ENCODE data around the gene NAA10.

NAA10 gene

DNA sequence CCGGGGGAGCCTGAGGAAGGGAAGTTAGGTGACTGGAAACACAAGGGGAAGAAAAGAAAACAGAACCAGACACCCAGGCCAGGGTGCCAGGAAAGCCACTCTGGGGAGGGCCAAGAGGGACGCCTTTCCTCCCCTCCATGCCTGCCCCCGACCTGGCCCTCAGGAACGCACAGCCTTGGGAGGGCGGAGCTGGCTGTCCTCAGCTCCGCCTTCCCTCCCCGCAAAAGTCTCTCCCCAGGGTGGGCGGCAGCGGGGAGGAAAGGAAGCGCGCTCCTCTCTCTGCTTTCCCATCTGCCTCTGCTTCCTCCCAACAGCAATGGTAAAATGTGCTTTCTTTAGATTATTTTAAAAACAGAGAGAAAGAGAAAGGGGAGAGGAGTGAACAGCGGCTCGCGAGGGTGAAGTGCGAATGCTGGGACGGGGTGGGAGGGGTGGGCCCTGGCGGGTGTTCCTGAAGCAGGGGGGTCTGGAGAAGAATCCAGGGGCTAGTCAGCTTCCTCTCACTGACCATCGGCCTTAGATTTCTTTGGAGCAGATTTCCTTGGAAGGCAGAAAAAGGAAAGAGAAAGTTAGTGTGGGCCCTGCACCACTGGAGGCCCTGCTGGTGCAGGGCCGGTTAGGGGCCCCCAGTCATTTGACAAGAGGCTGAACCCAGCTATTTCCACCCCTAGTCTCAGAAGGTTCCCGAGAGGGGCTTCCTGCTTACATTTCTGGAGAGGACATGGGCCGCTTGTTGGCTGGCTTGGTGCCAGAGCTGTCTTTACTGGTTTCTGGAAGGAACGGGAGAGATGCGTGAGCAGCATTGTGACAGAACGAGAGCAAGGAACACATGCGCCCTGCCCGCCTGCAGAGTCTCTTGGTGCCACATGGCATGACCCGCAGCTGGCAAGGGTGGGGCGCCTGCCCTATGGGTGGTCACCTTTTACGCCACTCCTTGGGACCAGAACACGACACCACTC lies 14.3 kb upstream of the NAA10 start:
- Mint-ChIP-seq H3K4me1 (peaks cover 10% of the 10 kb centered on the region), H3K36me3 (peaks cover 2% of the 10 kb centered on the region), H3K27me3 (no peaks in the 10 kb centered on the region), H3K9me3 (no peaks in the 10 kb centered on the region), H3K4me3 (no peak overlapping the region), H3K27ac (no peak overlapping the region)
- ATAC-seq (ENCODE audit: low read depth) (no peak), DNase-seq (ENCODE audit: low spot score in 2 of 2) (no peak)

DNA sequence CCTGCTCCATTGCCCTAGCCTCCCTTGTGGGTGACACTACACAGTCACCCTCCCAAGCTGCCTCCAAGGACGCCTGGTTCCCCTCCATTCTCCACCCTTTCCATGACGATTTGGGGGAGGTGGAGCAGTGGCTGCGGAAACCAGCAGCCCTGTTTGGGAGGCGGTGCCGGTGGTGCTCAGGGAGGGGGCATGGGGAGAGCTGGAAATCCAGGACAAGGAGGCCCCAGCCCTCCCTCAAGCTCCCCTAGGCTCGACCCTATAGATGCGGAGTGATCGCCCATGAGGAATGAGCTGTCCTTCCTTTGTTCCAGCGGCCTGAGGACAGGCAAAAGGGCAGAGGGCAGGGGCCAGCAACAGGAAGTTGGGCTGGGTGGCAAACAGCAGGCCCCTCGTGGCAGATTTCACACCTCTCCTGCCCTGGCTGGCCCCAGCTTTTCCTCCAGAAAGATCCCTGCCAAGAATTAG lies 13.2 kb upstream of the NAA10 start:
- H3K4me3 Mint-ChIP-seq = no peak overlapping the region
- H3K27ac Mint-ChIP-seq = no peak overlapping the region
- ATAC-seq (ENCODE audit: low read depth) = no peak
- H3K4me1 Mint-ChIP-seq = peaks cover 7% of the 10 kb centered on the region
- peaks cover 2% of the 10 kb centered on the region for H3K36me3 Mint-ChIP-seq
- no peaks in the 10 kb centered on the region for H3K27me3 Mint-ChIP-seq
- no peaks in the 10 kb centered on the region for H3K9me3 Mint-ChIP-seq
- no peak for DNase-seq (ENCODE audit: low spot score in 2 of 2)

DNA sequence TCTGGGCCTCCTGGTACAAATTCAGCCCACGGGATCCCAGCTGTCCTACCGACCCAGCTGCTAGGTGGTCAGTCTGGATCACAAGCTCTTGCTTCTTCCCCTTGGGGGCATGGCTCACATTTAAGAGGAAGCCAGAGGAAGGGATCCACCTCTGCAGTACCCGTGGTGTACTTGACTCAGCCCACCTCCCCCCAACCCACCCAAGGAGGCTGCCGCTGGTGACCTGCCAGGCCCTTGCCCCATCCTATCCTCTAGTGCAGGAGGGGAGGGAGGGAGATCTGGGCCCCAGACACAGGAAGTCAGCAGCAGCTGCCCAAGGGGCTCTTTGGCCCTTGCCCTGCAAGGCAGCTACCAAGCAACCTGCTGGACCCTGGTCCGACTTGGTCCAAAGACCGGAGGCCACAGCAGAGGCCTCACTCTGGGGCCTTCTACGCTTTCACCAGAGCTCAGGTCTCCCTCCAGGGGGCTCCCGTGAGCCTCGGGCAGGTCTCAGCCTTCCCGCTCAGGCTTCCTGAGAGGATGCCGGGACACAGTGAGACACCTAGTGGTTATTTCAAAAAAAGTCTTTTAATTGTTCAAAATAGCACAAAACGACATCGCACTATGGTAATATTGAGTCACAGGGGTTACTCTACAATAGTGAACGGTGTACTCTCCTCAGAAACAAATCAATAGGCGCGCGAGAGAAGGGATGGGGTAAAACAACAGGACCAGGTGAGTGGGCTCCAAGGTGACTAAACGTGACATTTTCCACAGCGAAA lies 12.4 kb upstream of the NAA10 start:
- DNase-seq (ENCODE audit: low spot score in 2 of 2) = peak; percentile 70 to 72
- H3K27ac Mint-ChIP-seq = peak overlapping the region; percentile 92
- H3K4me3 Mint-ChIP-seq = no peak overlapping the region

DNA sequence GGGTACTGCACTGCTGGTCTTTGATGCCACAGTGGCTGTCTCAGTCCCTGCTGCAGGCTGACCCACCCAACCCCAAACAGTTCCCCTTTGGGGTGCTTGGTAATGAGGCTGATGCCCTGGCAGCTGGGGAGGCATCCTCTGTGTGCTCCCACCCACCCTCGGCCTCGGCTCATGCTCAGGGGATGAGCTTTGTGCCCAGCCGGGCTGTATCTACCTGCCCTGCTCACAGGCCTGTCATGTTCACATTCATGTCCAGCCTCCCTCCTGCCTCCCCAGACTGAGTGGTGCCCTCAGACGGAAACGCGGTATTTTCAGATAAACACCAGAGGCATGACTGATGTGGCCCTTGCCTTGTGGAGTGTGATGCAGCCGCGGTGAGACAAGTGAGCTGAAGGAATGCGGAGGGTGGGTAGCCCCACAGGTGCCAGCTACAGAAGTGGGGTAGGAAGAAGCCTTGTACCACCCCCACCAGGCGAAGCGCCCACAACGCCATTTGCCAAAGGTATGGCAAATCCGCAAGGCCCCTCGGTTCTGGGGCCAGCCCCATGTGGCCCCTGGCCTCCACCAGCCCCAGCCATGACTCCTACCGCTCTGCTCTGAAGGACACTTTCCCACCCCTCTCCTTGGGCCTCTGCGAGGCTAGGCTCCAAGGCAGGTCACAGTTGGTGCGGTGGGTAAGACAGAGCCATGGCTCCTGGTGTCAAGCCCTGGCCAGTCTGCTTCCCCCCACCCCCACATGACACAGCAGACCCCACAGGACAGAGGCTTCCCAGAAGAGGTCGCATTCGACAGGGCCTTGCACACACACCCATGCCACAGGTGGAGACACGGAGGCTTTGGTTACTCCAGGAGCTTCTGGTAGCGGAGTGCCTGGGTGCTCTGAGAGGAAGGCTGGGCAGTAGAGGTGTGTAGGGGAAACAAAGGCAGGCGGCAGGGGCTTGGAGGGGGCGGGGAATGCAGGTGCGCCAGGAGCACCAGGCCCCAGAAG lies 11.4 kb upstream of the NAA10 start:
- no peak overlapping the region for H3K27ac Mint-ChIP-seq
- H3K36me3 Mint-ChIP-seq = peaks cover 2% of the 10 kb centered on the region
- no peak overlapping the region for H3K4me3 Mint-ChIP-seq
- ATAC-seq (ENCODE audit: low read depth) (no peak), DNase-seq (ENCODE audit: low spot score in 2 of 2) (no peak)
- peaks cover 7% of the 10 kb centered on the region for H3K4me1 Mint-ChIP-seq
- no peaks in the 10 kb centered on the region for H3K27me3 Mint-ChIP-seq
- H3K9me3 Mint-ChIP-seq = no peaks in the 10 kb centered on the region

More for the DNA sequence above, 12.4 kb upstream of the NAA10 start:
- peaks cover 2% of the 10 kb centered on the region for H3K36me3 Mint-ChIP-seq
- no peaks in the 10 kb centered on the region for H3K27me3 Mint-ChIP-seq
- H3K9me3 Mint-ChIP-seq = no peaks in the 10 kb centered on the region
- ATAC-seq (ENCODE audit: low read depth) = peak; percentile 86
- peaks cover 7% of the 10 kb centered on the region for H3K4me1 Mint-ChIP-seq

DNA sequence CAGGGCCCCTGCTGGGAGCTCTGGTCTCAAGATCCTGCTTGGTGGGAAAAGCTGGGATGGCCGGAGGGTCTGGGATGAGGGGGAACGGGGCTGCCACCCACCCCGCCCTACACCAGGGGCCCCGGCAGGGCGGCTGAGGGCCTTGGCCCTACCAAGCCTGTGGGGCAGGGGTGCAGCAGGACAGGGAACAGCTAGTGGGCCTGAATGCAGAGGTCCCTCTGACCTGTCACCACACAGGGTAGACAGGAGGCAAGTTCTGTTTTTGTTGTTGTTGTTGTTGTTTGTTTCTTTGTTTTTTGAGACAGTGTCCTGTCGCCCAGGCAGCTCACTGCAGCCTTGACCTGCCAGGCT lies 9.9 kb upstream of the NAA10 start:
- peak overlapping the region; percentile 62 for H3K4me3 Mint-ChIP-seq
- no peak for DNase-seq (ENCODE audit: low spot score in 2 of 2)
- peak overlapping the region; percentile 92 for H3K27ac Mint-ChIP-seq
- H3K4me1 Mint-ChIP-seq = peaks cover 7% of the 10 kb centered on the region
- no peaks in the 10 kb centered on the region for H3K27me3 Mint-ChIP-seq
- no peaks in the 10 kb centered on the region for H3K9me3 Mint-ChIP-seq
- ATAC-seq (ENCODE audit: low read depth) = peak; percentile 16
- H3K36me3 Mint-ChIP-seq = peaks cover 2% of the 10 kb centered on the region

DNA sequence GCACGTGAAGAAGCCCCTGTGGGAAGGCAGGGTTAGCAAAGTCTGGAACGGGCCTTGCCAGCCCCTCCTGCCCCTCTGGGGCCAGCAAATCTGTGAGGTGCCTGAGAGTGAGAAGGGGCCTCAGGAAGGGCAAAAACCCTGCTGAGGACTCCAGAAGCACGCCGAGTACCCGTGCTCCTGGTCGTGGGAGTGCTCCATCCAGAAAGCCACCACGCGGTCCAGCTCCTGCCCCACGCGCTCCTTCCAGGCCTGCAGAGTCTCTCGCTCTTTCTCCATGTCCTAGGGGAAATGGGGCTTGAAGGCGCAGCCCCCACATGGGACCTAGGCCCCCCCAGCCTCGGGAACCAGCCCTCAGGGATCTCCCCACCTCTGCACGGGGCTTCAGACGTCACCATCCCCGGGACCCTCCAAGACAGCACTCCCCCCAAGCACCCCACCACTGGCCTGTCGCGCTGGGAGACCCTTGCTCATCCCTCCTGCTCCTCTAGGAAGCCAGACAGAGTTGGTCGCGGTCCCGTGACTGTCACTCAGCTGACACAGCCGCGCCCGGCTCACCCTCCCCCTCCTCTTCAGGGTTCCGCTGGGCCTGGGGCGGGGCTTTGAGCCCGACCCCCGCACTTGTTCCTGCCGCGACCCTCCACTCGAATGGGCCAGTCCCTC lies 9.4 kb upstream of the NAA10 start, which contains the start of gene RENBP:
RENBP (minus strand) TSS at position 504 of the 660 bp plus-strand sequence; CDS start at position 471, 33 bp downstream.
- Mint-ChIP-seq H3K4me1 (peaks cover 7% of the 10 kb centered on the region), H3K27ac (peak within 1 kb of the TSS; percentile 92), H3K4me3 (peak within 1 kb of the TSS; percentile 87), H3K36me3 (peaks cover 2% of the 10 kb centered on the region), H3K9me3 (no peaks in the 10 kb centered on the region), H3K27me3 (no peaks in the 10 kb centered on the region)
- ATAC-seq (ENCODE audit: low read depth) (peak; percentile 72), DNase-seq (ENCODE audit: low spot score in 2 of 2) (peak in 1 of 2 donors; percentile 23)

DNA sequence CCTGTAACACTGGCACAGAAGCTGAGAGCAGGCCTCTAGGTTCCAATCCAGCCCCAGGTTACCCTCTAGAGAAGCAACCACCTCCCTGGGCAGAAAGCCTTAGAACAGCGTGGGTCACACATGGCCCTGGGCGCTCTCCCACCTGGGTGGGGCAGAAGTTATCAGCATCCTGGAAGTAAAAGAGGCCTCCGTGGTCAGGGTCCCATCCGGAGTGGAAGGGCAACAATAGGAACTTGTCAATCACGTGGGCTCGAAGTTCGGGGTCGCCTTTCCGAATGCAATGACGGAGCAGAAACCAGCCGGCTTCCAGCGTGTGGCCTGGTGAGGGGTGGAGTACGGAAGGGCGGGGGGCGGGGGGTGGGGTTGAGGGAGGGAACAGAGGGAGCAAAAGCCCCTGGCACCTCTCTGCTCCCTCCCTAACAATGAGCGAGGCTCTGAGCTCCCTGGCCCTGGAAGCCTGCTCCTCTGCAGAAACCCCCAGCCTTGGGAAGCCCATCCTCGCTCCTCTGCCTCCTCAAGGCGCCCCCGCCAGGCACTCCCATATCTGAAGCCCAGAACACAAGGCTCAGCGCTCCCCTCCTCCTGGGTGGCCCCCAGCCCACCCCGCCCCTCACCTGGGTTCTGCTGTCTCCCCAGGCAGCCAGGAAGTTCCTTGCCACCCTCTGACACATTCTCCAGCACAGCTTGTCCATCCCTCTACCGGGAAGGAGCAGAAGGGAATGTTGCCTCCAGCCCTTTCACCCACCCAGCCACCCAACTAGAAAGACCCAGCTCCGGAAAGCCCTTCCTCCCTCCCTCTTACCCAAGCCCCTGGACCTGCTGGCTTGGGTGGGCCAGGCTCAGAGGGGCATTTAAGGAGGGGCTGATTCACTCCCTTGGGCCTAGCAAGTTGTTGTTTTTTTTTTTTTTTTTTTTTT lies 6.8 kb upstream of the NAA10 start:
- DNase-seq (ENCODE audit: low spot score in 2 of 2) (no peak), ATAC-seq (ENCODE audit: low read depth) (no peak)
- Mint-ChIP-seq H3K9me3 (no peaks in the 10 kb centered on the region), H3K27me3 (no peaks in the 10 kb centered on the region), H3K4me1 (peaks cover 4% of the 10 kb centered on the region), H3K27ac (no peak overlapping the region), H3K36me3 (no peaks in the 10 kb centered on the region), H3K4me3 (peak overlapping the region; percentile 41)

DNA sequence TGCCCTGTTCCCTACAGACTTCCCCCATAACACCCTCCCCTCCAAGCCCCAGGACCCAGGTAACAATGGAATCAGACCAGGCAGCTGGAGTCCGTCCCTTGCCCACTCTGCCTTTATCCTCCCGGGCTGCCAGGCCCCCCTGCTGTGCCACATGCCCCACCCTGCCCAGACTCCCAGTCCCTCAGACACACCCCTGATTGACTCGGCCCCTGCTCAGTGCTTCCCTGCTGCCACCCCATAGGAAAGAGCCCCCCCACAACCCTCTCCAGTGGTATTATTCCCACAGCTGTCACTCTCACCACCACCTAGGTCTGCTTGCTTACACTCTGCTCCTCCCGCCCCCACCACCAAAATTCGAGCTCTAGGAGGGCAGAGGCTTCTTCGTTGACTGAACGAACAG lies 4.7 kb upstream of the NAA10 start:
- ATAC-seq (ENCODE audit: low read depth) (no peak), DNase-seq (ENCODE audit: low spot score in 2 of 2) (no peak)
- H3K27ac Mint-ChIP-seq = no peak overlapping the region
- H3K4me1 Mint-ChIP-seq = peaks cover 6% of the 10 kb centered on the region
- peak overlapping the region; percentile 32 for H3K4me3 Mint-ChIP-seq
- no peaks in the 10 kb centered on the region for H3K9me3 Mint-ChIP-seq
- H3K27me3 Mint-ChIP-seq = no peaks in the 10 kb centered on the region
- no peaks in the 10 kb centered on the region for H3K36me3 Mint-ChIP-seq

DNA sequence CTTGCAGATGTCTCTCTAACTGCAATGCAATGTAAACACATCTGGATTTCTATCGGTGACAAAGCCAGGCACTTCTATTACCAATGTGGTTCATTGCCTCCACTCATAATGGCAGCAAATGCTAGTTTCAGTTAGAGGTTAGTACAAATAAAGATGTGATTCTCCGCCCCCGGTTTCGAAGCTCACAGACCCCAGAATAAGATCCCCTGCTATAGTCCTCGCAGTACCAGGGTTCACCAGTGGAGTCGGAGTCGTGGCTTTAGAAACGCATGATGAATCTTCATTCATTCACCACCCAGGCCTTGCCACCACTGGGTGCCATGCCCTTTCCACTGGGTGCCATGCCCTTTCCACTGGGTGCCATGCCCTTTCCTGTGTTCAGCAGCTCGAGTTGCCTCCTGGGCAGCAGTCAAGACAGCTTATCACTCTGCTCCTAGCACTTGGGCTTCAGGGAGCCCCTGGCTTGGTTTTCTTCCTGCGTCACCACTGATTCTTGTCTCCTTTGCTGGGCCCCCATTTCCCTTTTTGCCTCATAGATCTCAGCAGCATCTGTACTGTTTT lies 3.5 kb upstream of the NAA10 start:
- Mint-ChIP-seq H3K4me3 (no peak overlapping the region), H3K36me3 (no peaks in the 10 kb centered on the region), H3K9me3 (no peaks in the 10 kb centered on the region), H3K27me3 (no peaks in the 10 kb centered on the region), H3K4me1 (peaks cover 6% of the 10 kb centered on the region), H3K27ac (no peak overlapping the region)
- ATAC-seq (ENCODE audit: low read depth) (no peak), DNase-seq (ENCODE audit: low spot score in 2 of 2) (no peak)

DNA sequence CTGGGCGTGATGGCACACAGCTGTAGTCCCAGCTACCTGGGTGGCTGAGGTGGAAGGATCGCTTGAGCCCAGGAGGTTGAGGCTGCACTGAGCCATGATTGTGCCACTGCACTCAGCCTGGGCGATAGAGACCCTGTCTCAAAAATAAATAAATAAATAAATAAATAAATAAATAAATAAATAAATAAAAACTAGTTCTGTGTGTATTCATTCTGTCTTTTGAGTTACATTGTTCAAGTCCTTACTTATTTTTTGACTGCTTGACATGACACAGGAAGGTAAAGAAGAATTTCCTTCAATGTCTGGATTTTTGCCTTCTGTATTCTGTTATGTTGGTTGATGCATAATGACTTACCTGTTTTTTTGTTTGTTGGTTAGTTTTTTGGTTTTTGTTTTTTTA lies 2.2 kb upstream of the NAA10 start:
- ATAC-seq (ENCODE audit: low read depth) = no peak
- H3K27me3 Mint-ChIP-seq = no peaks in the 10 kb centered on the region

DNA sequence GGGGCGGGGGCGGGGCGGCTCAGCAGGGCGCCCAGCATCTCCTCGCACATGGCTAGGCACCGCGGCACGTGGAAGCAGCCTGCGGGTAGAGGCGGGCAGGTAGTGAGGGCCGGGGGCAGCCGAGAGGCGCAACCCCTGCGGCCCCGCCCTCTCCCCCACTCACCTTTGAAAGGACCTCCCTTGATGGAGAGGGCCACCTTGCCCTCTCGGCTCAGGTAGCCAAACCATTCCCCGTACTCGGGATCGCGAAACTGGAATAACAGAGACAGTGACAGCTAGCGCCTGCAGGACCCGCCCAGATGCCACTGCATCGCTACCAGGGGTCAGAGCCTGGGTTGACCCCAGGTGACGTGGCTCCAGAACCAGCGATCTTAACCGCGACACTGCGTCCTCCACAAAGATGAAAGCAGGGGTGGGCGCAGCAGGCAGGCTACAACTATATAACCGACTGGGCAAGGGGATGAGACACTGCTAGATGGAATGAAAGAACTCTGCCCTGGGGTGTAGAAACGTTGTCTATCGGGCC lies 552 bp upstream of the NAA10 start:
- peaks cover 7% of the 10 kb centered on the region for H3K36me3 Mint-ChIP-seq
- peak overlapping the region; percentile 68 for H3K4me3 Mint-ChIP-seq
- no peaks in the 10 kb centered on the region for H3K9me3 Mint-ChIP-seq
- H3K4me1 Mint-ChIP-seq = peaks cover 9% of the 10 kb centered on the region
- ATAC-seq (ENCODE audit: low read depth) = peak; percentile 11
- H3K27me3 Mint-ChIP-seq = no peaks in the 10 kb centered on the region
- H3K27ac Mint-ChIP-seq = no peak overlapping the region
- no peak for DNase-seq (ENCODE audit: low spot score in 2 of 2)

More for the DNA sequence above, 2.2 kb upstream of the NAA10 start:
- Mint-ChIP-seq H3K4me3 (no peak overlapping the region), H3K36me3 (peaks cover 1% of the 10 kb centered on the region), H3K4me1 (peaks cover 6% of the 10 kb centered on the region), H3K9me3 (no peaks in the 10 kb centered on the region), H3K27ac (no peak overlapping the region)
- DNase-seq (ENCODE audit: low spot score in 2 of 2) = no peak
